ENCODE results near the gene BSN.

Gene BSN

DNA sequence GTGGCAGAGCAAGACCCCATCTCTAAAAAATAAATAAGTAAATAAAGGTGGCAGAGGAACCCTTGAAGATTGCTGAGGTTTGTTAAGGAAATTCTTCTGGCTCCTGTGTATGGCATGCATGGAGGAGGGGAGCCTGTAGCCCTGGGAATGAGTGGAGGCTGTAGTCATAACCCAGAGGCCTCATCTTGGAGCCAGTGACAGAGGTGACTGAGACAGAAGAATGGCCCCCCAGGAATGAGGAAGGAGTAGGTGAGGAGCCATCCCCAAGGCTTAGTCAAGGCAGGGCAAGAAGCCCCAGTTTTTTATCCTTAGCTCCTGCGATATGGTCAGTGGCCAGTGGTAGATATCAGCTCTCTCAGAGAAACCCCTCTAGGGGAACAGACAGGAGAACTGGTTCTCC, 46.5 kb downstream of the BSN start:
- no peak overlapping the region for H3K9ac ChIP-seq (ENCODE audit: low read depth in 1 of 2, low read length in 2 of 2)
- no peaks in the 10 kb centered on the region for H3K9me3 ChIP-seq (ENCODE audit: control insufficient read depth in 1 of 2, low read length in 2 of 2)
- H3K36me3 ChIP-seq (ENCODE audit: control insufficient read depth in 1 of 2, insufficient read depth in 2 of 2, low read length in 2 of 2): no peaks in the 10 kb centered on the region
- no peak overlapping the region for H3K4me3 ChIP-seq (ENCODE audit: low read depth in 1 of 2, low read length in 2 of 2)
- no peak overlapping the region for H3K27ac ChIP-seq (ENCODE audit: low read depth, low read length)
- no peaks in the 10 kb centered on the region for H3K4me1 ChIP-seq (ENCODE audit: control insufficient read depth in 1 of 2, insufficient read depth in 2 of 2, low read length in 2 of 2)
- no peaks in the 10 kb centered on the region for H3K27me3 ChIP-seq (ENCODE audit: control insufficient read depth in 1 of 2, insufficient read depth in 2 of 2, low read length in 2 of 2)

DNA sequence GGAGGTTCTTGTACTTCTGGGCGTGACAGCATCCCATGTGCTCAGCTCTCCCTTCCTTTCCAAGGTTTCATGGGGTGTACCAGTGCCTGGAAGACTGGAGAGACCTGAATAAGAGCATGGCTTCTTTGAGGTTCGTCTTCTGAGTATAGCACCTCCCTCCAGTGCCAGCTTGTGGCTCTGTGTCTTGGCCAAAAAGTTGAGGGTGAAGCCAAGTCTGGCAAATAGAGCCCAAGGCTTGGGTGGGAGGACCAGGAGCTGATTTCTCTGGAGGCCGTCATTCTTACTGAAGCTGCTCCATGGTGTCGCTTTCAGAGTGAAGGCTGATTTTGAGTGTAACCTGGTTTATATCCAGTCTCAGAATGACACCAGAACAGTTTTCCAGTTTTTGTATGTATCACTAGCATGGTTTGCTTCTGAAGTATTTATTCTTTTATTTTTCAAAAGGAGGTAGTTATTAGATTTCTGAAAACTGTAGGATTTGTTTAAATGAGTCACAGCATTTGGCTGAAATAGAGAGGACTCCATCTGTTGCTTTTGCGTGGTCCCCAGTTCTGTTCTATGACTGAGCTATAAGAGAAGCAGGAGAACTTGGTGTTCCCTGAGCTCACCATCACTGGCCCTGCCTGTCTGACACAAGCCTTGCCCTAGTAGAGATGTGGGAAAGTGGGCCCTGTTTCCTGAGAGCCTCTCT, 47.2 kb downstream of the BSN start:
- no peaks in the 10 kb centered on the region for H3K36me3 ChIP-seq (ENCODE audit: control insufficient read depth in 1 of 2, insufficient read depth in 2 of 2, low read length in 2 of 2)
- H3K4me3 ChIP-seq (ENCODE audit: low read depth in 1 of 2, low read length in 2 of 2): no peak overlapping the region
- no peak overlapping the region for H3K27ac ChIP-seq (ENCODE audit: low read depth, low read length)
- no peaks in the 10 kb centered on the region for H3K27me3 ChIP-seq (ENCODE audit: control insufficient read depth in 1 of 2, insufficient read depth in 2 of 2, low read length in 2 of 2)
- no peak overlapping the region for H3K9ac ChIP-seq (ENCODE audit: low read depth in 1 of 2, low read length in 2 of 2)
- no peaks in the 10 kb centered on the region for H3K4me1 ChIP-seq (ENCODE audit: control insufficient read depth in 1 of 2, insufficient read depth in 2 of 2, low read length in 2 of 2)
- H3K9me3 ChIP-seq (ENCODE audit: control insufficient read depth in 1 of 2, low read length in 2 of 2): no peaks in the 10 kb centered on the region

DNA sequence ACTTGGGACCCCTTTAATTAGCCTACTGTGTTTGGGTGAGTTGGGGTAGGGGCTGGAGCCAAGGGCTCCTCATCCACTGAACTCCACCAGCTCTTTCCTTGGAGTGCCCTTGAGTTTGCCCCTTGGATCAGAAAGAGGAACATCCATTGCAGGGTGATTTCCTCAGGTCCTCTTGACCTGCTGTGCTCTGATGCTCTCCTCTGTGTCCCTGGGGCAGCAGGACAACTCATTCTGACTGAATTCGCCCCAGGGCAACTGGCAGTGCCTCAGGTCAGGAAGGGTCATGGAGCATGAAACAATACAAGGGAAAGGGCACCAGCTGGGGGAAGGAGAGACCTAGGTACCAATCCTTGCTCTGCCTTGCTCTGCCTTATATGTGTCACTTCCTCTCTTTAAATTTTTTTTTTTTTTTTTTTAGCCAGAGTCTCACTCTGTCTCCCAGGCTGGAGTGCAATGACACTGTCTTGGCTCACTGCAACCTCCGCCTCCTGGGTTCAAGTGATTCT, 47.8 kb downstream of the BSN start:
- H3K9me3 ChIP-seq (ENCODE audit: control insufficient read depth in 1 of 2, low read length in 2 of 2): no peaks in the 10 kb centered on the region
- no peaks in the 10 kb centered on the region for H3K27me3 ChIP-seq (ENCODE audit: control insufficient read depth in 1 of 2, insufficient read depth in 2 of 2, low read length in 2 of 2)
- H3K36me3 ChIP-seq (ENCODE audit: control insufficient read depth in 1 of 2, insufficient read depth in 2 of 2, low read length in 2 of 2): no peaks in the 10 kb centered on the region
- H3K4me1 ChIP-seq (ENCODE audit: control insufficient read depth in 1 of 2, insufficient read depth in 2 of 2, low read length in 2 of 2): no peaks in the 10 kb centered on the region
- H3K9ac ChIP-seq (ENCODE audit: low read depth in 1 of 2, low read length in 2 of 2): no peak overlapping the region
- H3K27ac ChIP-seq (ENCODE audit: low read depth, low read length): no peak overlapping the region
- no peak overlapping the region for H3K4me3 ChIP-seq (ENCODE audit: low read depth in 1 of 2, low read length in 2 of 2)

DNA sequence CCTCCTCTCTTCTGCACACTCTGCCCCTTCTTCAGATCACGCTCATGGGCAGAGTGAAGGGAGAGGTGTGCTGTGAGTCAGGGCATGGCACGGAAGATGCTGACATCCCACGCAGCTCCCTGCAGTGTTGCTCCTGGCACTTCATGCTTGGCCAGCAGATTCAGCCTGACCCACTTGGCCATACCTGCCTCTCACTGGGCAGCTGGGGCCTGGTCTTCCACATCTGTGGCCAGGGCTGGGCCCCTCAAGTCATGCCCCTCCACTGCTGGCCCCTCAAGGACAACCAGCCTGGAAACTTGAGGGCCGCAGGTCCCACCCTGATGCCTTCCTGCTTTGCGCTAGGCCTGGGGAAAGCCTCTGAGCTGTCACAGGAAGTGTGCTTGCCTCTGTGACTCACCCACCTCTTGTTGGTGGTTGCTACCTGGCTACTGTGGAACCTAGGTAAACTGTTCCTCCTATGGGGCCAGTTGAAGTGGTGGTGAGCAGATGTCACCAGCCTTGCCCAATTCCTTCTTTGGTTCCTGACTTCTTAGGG, 48.7 kb downstream of the BSN start:
- H3K4me3 ChIP-seq (ENCODE audit: low read depth in 1 of 2, low read length in 2 of 2): no peak overlapping the region
- no peak overlapping the region for H3K9ac ChIP-seq (ENCODE audit: low read depth in 1 of 2, low read length in 2 of 2)
- no peaks in the 10 kb centered on the region for H3K4me1 ChIP-seq (ENCODE audit: control insufficient read depth in 1 of 2, insufficient read depth in 2 of 2, low read length in 2 of 2)
- H3K9me3 ChIP-seq (ENCODE audit: control insufficient read depth in 1 of 2, low read length in 2 of 2): no peaks in the 10 kb centered on the region
- H3K36me3 ChIP-seq (ENCODE audit: control insufficient read depth in 1 of 2, insufficient read depth in 2 of 2, low read length in 2 of 2): no peaks in the 10 kb centered on the region
- H3K27ac ChIP-seq (ENCODE audit: low read depth, low read length): no peak overlapping the region
- H3K27me3 ChIP-seq (ENCODE audit: control insufficient read depth in 1 of 2, insufficient read depth in 2 of 2, low read length in 2 of 2): no peaks in the 10 kb centered on the region

DNA sequence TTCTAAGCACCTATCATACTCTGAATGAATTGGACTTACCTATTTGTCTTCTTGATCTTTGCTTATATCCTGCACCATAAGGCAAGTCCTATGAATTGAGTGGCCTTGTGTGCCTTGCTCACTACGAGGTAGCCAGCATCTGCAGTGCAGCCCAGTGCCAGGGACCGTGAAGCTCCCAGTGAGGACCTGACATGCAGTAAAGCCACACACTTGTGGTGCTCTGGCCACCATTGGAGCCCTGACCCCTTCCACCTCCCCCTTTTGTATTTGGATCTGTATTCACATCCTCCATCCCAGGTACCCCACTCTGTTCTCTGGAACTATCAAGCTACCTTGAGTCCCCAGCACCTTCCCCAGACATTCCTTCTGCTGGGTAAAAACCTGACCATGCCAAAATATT, 52.1 kb downstream of the BSN start:
- Histone ChIP-seq H3K27ac (ENCODE audit: low read depth, low read length) (no peak overlapping the region), H3K9ac (ENCODE audit: low read depth in 1 of 2, low read length in 2 of 2) (no peak overlapping the region), H3K4me1 (ENCODE audit: control insufficient read depth in 1 of 2, insufficient read depth in 2 of 2, low read length in 2 of 2) (no peaks in the 10 kb centered on the region), H3K4me3 (ENCODE audit: low read depth in 1 of 2, low read length in 2 of 2) (no peak overlapping the region), H3K36me3 (ENCODE audit: control insufficient read depth in 1 of 2, insufficient read depth in 2 of 2, low read length in 2 of 2) (no peaks in the 10 kb centered on the region), H3K9me3 (ENCODE audit: control insufficient read depth in 1 of 2, low read length in 2 of 2) (no peaks in the 10 kb centered on the region), H3K27me3 (ENCODE audit: control insufficient read depth in 1 of 2, insufficient read depth in 2 of 2, low read length in 2 of 2) (no peaks in the 10 kb centered on the region)

GRCh38 chr3:49607105-49607591, 52.9 kb downstream of the BSN start:
- Histone ChIP-seq H3K9ac (ENCODE audit: low read depth in 1 of 2, low read length in 2 of 2) (no peak overlapping the region), H3K36me3 (ENCODE audit: control insufficient read depth in 1 of 2, insufficient read depth in 2 of 2, low read length in 2 of 2) (no peaks in the 10 kb centered on the region), H3K4me1 (ENCODE audit: control insufficient read depth in 1 of 2, insufficient read depth in 2 of 2, low read length in 2 of 2) (no peaks in the 10 kb centered on the region), H3K9me3 (ENCODE audit: control insufficient read depth in 1 of 2, low read length in 2 of 2) (no peaks in the 10 kb centered on the region), H3K27me3 (ENCODE audit: control insufficient read depth in 1 of 2, insufficient read depth in 2 of 2, low read length in 2 of 2) (no peaks in the 10 kb centered on the region), H3K4me3 (ENCODE audit: low read depth in 1 of 2, low read length in 2 of 2) (no peak overlapping the region), H3K27ac (ENCODE audit: low read depth, low read length) (no peak overlapping the region)

DNA sequence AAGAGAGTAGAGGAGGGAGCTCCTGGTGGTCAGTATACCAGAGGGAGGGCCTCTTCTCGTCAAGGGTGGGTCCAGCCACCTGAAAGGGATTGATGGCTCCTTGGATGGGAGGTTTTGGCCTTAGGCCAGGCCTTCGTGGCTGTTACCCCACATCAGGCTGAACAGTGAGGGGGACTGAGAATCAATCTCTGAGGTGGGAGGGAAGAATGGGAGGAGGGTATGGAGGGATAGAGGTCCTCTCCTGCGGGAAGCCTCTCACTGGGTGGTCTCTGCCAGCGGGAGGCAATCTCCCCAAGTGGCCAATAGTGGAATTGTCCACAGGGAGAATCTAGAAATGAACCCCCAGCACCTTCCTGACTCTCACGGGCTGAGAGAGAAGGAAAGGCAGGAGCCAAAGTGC, 53.5 kb downstream of the BSN start:
- Histone ChIP-seq H3K36me3 (ENCODE audit: control insufficient read depth in 1 of 2, insufficient read depth in 2 of 2, low read length in 2 of 2) (no peaks in the 10 kb centered on the region), H3K4me1 (ENCODE audit: control insufficient read depth in 1 of 2, insufficient read depth in 2 of 2, low read length in 2 of 2) (no peaks in the 10 kb centered on the region), H3K9me3 (ENCODE audit: control insufficient read depth in 1 of 2, low read length in 2 of 2) (no peaks in the 10 kb centered on the region), H3K4me3 (ENCODE audit: low read depth in 1 of 2, low read length in 2 of 2) (no peak overlapping the region), H3K27me3 (ENCODE audit: control insufficient read depth in 1 of 2, insufficient read depth in 2 of 2, low read length in 2 of 2) (no peaks in the 10 kb centered on the region), H3K27ac (ENCODE audit: low read depth, low read length) (no peak overlapping the region), H3K9ac (ENCODE audit: low read depth in 1 of 2, low read length in 2 of 2) (no peak overlapping the region)

DNA sequence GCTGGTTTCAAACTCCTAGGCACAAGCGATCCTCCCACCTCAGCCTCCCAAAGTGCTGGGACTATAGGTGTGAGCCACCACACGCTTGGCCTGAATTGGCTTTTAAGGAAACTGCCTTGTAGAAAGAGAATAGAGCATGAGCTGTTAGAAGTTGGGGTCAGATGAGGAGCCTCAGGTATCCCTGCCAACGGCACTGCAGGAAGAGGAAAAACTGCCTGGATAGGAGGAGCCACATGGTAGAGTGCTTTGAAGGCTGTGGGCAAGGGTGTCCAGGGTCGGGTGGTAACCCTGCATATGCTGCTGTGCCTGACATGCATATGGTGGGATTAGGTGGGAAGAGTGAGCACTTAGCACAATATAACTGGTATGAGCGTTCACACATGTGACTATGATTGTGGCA, 55.0 kb downstream of the BSN start:
- H3K4me3 ChIP-seq (ENCODE audit: low read depth in 1 of 2, low read length in 2 of 2): no peak overlapping the region
- H3K9me3 ChIP-seq (ENCODE audit: control insufficient read depth in 1 of 2, low read length in 2 of 2): no peaks in the 10 kb centered on the region
- H3K9ac ChIP-seq (ENCODE audit: low read depth in 1 of 2, low read length in 2 of 2): no peak overlapping the region
- no peaks in the 10 kb centered on the region for H3K4me1 ChIP-seq (ENCODE audit: control insufficient read depth in 1 of 2, insufficient read depth in 2 of 2, low read length in 2 of 2)
- no peaks in the 10 kb centered on the region for H3K27me3 ChIP-seq (ENCODE audit: control insufficient read depth in 1 of 2, insufficient read depth in 2 of 2, low read length in 2 of 2)
- no peaks in the 10 kb centered on the region for H3K36me3 ChIP-seq (ENCODE audit: control insufficient read depth in 1 of 2, insufficient read depth in 2 of 2, low read length in 2 of 2)
- no peak overlapping the region for H3K27ac ChIP-seq (ENCODE audit: low read depth, low read length)

DNA sequence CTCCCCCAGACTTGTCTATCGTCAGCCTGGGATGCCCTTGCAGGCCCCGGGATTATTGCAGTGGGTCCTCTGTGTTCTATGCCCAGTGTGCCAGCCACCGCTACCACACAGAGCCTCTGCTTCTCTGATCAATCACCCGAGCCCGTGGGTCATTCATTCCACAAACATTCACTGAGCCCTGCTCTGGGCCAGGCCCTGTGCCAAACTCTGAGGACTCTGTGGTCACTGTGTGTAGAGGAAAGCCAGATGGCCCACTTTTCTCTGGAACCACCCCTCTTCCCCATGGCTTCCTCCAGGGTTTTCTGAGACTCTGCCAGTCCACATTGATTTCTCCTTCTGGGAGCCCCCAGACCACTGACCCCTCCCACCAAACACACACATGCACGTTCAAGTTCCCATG, 55.5 kb downstream of the BSN start:
- H3K9ac ChIP-seq (ENCODE audit: low read depth in 1 of 2, low read length in 2 of 2): no peak overlapping the region
- H3K4me1 ChIP-seq (ENCODE audit: control insufficient read depth in 1 of 2, insufficient read depth in 2 of 2, low read length in 2 of 2): no peaks in the 10 kb centered on the region
- H3K9me3 ChIP-seq (ENCODE audit: control insufficient read depth in 1 of 2, low read length in 2 of 2): no peaks in the 10 kb centered on the region
- H3K36me3 ChIP-seq (ENCODE audit: control insufficient read depth in 1 of 2, insufficient read depth in 2 of 2, low read length in 2 of 2): no peaks in the 10 kb centered on the region
- H3K27me3 ChIP-seq (ENCODE audit: control insufficient read depth in 1 of 2, insufficient read depth in 2 of 2, low read length in 2 of 2): no peaks in the 10 kb centered on the region
- H3K27ac ChIP-seq (ENCODE audit: low read depth, low read length): no peak overlapping the region
- H3K4me3 ChIP-seq (ENCODE audit: low read depth in 1 of 2, low read length in 2 of 2): no peak overlapping the region

DNA sequence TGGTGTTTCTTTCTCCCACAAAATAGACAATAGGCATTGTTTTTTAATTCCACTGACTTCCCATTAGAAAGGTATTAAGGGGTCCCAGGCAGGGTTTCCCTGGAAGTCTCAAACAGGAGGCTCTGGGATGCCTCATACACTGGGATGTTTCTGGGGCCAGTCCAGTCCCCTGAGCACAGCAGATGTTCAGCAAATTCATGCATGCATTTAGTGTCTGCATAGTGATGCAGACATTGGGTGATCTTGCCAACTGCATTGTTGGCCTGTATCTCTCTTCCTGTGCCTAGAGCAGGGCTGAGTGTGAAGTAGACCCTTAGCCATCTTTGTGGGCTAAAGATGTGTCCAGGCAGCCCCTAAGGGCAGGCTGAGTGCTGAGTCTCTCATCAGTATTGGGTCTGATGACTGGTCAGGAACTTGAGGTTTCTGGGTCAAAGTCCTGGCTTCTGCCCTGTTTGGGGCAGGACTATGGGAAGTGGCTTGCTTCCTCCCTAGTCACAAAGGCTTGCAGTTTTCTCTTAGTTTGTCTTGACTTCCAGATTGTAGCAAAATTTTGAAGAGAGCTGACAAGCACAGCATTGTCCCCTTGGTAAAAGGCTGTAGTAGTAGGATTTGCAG, 56.5 kb downstream of the BSN start:
- Histone ChIP-seq H3K9ac (ENCODE audit: low read depth in 1 of 2, low read length in 2 of 2) (no peak overlapping the region), H3K36me3 (ENCODE audit: control insufficient read depth in 1 of 2, insufficient read depth in 2 of 2, low read length in 2 of 2) (no peaks in the 10 kb centered on the region), H3K4me3 (ENCODE audit: low read depth in 1 of 2, low read length in 2 of 2) (no peak overlapping the region), H3K27me3 (ENCODE audit: control insufficient read depth in 1 of 2, insufficient read depth in 2 of 2, low read length in 2 of 2) (no peaks in the 10 kb centered on the region), H3K4me1 (ENCODE audit: control insufficient read depth in 1 of 2, insufficient read depth in 2 of 2, low read length in 2 of 2) (no peaks in the 10 kb centered on the region), H3K9me3 (ENCODE audit: control insufficient read depth in 1 of 2, low read length in 2 of 2) (no peaks in the 10 kb centered on the region), H3K27ac (ENCODE audit: low read depth, low read length) (no peak overlapping the region)

Measured in duodenal mucosa (tissue), 2 donors.